Liver (tissue), 9 donors: ENCODE data around the gene KIF2B. TPM values are rescaled to one million over a fixed set of nuclear protein-coding genes. Genes with fewer than 3 reads are reported as not detected.

Experiments used
- DNase-seq: peaks from one replicate; pipeline ENCODE4 v3.0.0-alpha.2; 2017; ENCODE audit warnings: low spot score
- H3K27ac ChIP-seq, 2 donors: one replicate each; pipeline ENCODE4 v1.7.0; 2013; ENCODE audit warnings: inconsistent platforms in 2 of 2, low read length in 2 of 2, control low read depth in 1 of 2, low read depth in 1 of 2, mild to moderate bottlenecking in 1 of 2
- H3K27me3 ChIP-seq, 4 donors: one replicate each; pipeline versions ENCODE4 v1.6.1 to v1.7.0; 2013; ENCODE audit warnings: low read length in 3 of 4, inconsistent platforms in 1 of 4, mild to moderate bottlenecking in 1 of 4, moderate library complexity in 1 of 4; ENCODE audit not compliant: control insufficient read depth in 4 of 4, insufficient read depth in 4 of 4
- H3K36me3 ChIP-seq, 4 donors: one replicate each; pipeline versions ENCODE4 v1.6.1 to v1.7.0; 2013; ENCODE audit warnings: low read length in 3 of 4, mild to moderate bottlenecking in 3 of 4, low read depth in 1 of 4, moderate library complexity in 1 of 4; ENCODE audit not compliant: control insufficient read depth in 4 of 4, insufficient read depth in 3 of 4
- H3K4me1 ChIP-seq, 4 donors: one replicate each; pipeline versions ENCODE4 v1.6.1 to v1.7.0; 2013; ENCODE audit warnings: low read length in 3 of 4, mild to moderate bottlenecking in 3 of 4, moderate library complexity in 1 of 4; ENCODE audit not compliant: control insufficient read depth in 4 of 4, insufficient read depth in 4 of 4
- H3K4me3 ChIP-seq, 3 donors: one replicate each; pipeline versions ENCODE4 v1.6.1 to v1.7.0; 2013; ENCODE audit warnings: low read length in 3 of 3, control low read depth in 1 of 3, low read depth in 1 of 3, mild to moderate bottlenecking in 1 of 3
- H3K9ac ChIP-seq, 2 donors: one replicate each; pipeline ENCODE4 v1.7.0; 2013; ENCODE audit warnings: low read length in 2 of 2, mild to moderate bottlenecking in 2 of 2, moderate library complexity in 2 of 2, control low read depth in 1 of 2, low read depth in 1 of 2
- H3K9me3 ChIP-seq, 4 donors: one replicate each; pipeline versions ENCODE4 v1.6.1 to v1.7.0; 2013; ENCODE audit warnings: low read length in 3 of 4; ENCODE audit not compliant: control insufficient read depth in 4 of 4
- CTCF ChIP-seq: fragments of 150-350 bp; IDR thresholded peaks from 2 replicates; pipeline ENCODE4 v1.5.1; 2017; ENCODE audit warnings: improper control_type of control experiment, low read depth, low read length; ENCODE audit not compliant: missing input control
- EGR1 ChIP-seq, 2 donors: IDR thresholded peaks; 2 replicates each; pipeline ENCODE4 v1.6.1; 2016 to 2018; ENCODE audit warnings: antibody characterized with exemption in 2 of 2, low read depth in 2 of 2
- FOXA1 ChIP-seq: IDR thresholded peaks from 2 replicates; pipeline ENCODE4 v1.6.1; 2016; ENCODE audit warnings: antibody characterized with exemption
- FOXA2 ChIP-seq: IDR thresholded peaks from 2 replicates; pipeline ENCODE4 v1.6.1; 2016; ENCODE audit warnings: antibody characterized with exemption
- GABPA ChIP-seq, 2 donors: IDR thresholded peaks in 1 of 2; conservative IDR thresholded peaks in 1 of 2; 2 replicates each; pipeline ENCODE4 v1.6.1; 2016; ENCODE audit warnings: antibody characterized with exemption in 2 of 2, mild to moderate bottlenecking in 1 of 2, moderate library complexity in 1 of 2
- HNF4A ChIP-seq, 2 donors: conservative IDR thresholded peaks; 2 replicates each; pipeline ENCODE4 v1.6.1; 2016; ENCODE audit warnings: antibody characterized with exemption in 2 of 2, mild to moderate bottlenecking in 2 of 2
- HNF4G ChIP-seq: IDR thresholded peaks from 2 replicates; pipeline ENCODE4 v1.6.1; 2016; ENCODE audit warnings: antibody characterized with exemption
- JUND ChIP-seq, 2 donors: IDR thresholded peaks; 2 replicates each; pipeline ENCODE4 v1.6.1; 2016; ENCODE audit warnings: antibody characterized with exemption in 2 of 2
- MAX ChIP-seq: IDR thresholded peaks from 2 replicates; pipeline ENCODE4 v1.6.1; 2016; ENCODE audit warnings: antibody characterized with exemption
- NR2F2 ChIP-seq: IDR thresholded peaks from 2 replicates; pipeline ENCODE4 v1.6.1; 2016; ENCODE audit warnings: antibody characterized with exemption
- RAD21 ChIP-seq, 2 donors: IDR thresholded peaks; 2 replicates each; pipeline ENCODE4 v1.6.1; 2016; ENCODE audit warnings: antibody characterized with exemption in 2 of 2, mild to moderate bottlenecking in 2 of 2
- RXRA ChIP-seq, 2 donors: IDR thresholded peaks; 2 replicates each; pipeline ENCODE4 v1.6.1; 2017 to 2018; ENCODE audit warnings: antibody characterized with exemption in 2 of 2, mild to moderate bottlenecking in 1 of 2
- SP1 ChIP-seq: IDR thresholded peaks from 2 replicates; pipeline ENCODE4 v1.6.1; 2018; ENCODE audit warnings: antibody characterized with exemption, mild to moderate bottlenecking
- TAF1 ChIP-seq: conservative IDR thresholded peaks from 2 replicates; pipeline ENCODE4 v1.6.1; 2016; ENCODE audit warnings: antibody characterized with exemption, mild to moderate bottlenecking
- YY1 ChIP-seq: IDR thresholded peaks from 2 replicates; pipeline ENCODE4 v1.6.1; 2016; ENCODE audit warnings: antibody characterized with exemption, mild to moderate bottlenecking
- ZBTB33 ChIP-seq: IDR thresholded peaks from 2 replicates; pipeline ENCODE4 v1.6.1; 2016; ENCODE audit warnings: antibody characterized with exemption
- whole genome bisulfite sequencing: extraction: QIAGEN DNeasy Blood & Tissue Kit; methylation state at CpG from one replicate; pipeline ENCODE4 v1.1.7; 2013; 5-methylcytosine and 5-hydroxymethylcytosine counted together
- polyA plus RNA-seq, 2 donors: library from polyadenylated mRNA; stranded (reverse) in 1 of 2; unstranded in 1 of 2; fragments of 200-250 nt in 1 of 2; fragments of >200 nt in 1 of 2; fragmentation: Nextera tagmentation in 1 of 2; extraction: Ambion mirVana in 1 of 2; gene quantifications; one replicate each; pipeline versions ENCODE4 v1.2.1 to v1.2.3, GENCODE V29; 2013 to 2015
- total RNA-seq, 2 donors: library from RNA; depleted of rRNA; stranded (reverse); fragments of >200 nt; gene quantifications; one replicate each; pipeline ENCODE4 v1.2.3, GENCODE V29; 2014
- TF ChIP-seq, protein P1 (sequence below): IDR thresholded peaks from 2 replicates; pipeline ENCODE4 v1.6.1; 2016; ENCODE audit warnings: antibody characterized with exemption, mild to moderate bottlenecking
- TF ChIP-seq, protein P2 (sequence below): IDR thresholded peaks from 2 replicates; pipeline ENCODE4 v1.6.1; 2016; ENCODE audit warnings: antibody characterized with exemption
- donor health status: healthy.
- donor health status: healthy.
- donor health status: healthy.
- donor health status: healthy.
- donor health status: healthy.

Gene KIF2B
- total and polyA plus RNA-seq, 4 donors = not detected

DNA sequence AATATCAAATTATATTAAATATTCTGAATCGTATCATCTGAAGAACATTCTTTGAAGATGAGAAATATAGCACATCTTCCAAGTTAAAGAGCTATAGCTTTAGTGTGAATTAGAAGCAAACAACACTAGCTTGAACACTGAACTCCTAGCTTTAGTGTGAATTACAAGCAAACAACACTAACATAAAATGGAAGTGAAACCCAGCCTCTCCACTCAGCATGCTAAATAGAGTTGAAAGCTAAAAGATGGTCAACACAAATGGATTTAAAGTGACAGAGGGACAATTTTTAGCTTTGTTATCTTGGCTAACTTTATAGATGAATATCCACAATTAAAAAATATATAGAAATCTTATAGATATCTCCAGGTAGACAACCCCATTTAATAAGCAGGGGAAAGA lies 4.5 kb upstream of the KIF2B start:
- no peak for DNase-seq
- Histone ChIP-seq H3K27ac (no peak overlapping the region), H3K9ac (no peak overlapping the region), H3K9me3 (no peaks in the 10 kb centered on the region), H3K36me3 (no peaks in the 10 kb centered on the region), H3K4me1 (no peaks in the 10 kb centered on the region), H3K27me3 (peaks cover 0 to 4% (median 0%) of the 10 kb centered on the region in 4 donors), H3K4me3 (no peak overlapping the region)
- no peak for TF ChIP-seq SP1
- TF ChIP-seq, protein P1, sequence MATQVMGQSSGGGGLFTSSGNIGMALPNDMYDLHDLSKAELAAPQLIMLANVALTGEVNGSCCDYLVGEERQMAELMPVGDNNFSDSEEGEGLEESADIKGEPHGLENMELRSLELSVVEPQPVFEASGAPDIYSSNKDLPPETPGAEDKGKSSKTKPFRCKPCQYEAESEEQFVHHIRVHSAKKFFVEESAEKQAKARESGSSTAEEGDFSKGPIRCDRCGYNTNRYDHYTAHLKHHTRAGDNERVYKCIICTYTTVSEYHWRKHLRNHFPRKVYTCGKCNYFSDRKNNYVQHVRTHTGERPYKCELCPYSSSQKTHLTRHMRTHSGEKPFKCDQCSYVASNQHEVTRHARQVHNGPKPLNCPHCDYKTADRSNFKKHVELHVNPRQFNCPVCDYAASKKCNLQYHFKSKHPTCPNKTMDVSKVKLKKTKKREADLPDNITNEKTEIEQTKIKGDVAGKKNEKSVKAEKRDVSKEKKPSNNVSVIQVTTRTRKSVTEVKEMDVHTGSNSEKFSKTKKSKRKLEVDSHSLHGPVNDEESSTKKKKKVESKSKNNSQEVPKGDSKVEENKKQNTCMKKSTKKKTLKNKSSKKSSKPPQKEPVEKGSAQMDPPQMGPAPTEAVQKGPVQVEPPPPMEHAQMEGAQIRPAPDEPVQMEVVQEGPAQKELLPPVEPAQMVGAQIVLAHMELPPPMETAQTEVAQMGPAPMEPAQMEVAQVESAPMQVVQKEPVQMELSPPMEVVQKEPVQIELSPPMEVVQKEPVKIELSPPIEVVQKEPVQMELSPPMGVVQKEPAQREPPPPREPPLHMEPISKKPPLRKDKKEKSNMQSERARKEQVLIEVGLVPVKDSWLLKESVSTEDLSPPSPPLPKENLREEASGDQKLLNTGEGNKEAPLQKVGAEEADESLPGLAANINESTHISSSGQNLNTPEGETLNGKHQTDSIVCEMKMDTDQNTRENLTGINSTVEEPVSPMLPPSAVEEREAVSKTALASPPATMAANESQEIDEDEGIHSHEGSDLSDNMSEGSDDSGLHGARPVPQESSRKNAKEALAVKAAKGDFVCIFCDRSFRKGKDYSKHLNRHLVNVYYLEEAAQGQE = no peak
- no peak for TF ChIP-seq ZBTB33
- no peak for TF ChIP-seq FOXA2
- no peak for TF ChIP-seq YY1
- TF ChIP-seq RAD21 (IDR thresholded peaks at IDR 0.05) = no peak
- TF ChIP-seq HNF4G = no peak
- TF ChIP-seq HNF4A (conservative IDR thresholded peaks at IDR 0.05) = no peak
- no peak for TF ChIP-seq TAF1
- TF ChIP-seq, protein P2, sequence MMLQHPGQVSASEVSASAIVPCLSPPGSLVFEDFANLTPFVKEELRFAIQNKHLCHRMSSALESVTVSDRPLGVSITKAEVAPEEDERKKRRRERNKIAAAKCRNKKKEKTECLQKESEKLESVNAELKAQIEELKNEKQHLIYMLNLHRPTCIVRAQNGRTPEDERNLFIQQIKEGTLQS = no peak
- no peak for TF ChIP-seq JUND (IDR thresholded peaks at IDR 0.05)
- TF ChIP-seq NR2F2 = no peak
- no peak for TF ChIP-seq CTCF
- TF ChIP-seq EGR1 (IDR thresholded peaks at IDR 0.05; ENCODE audit: low read depth in 2 of 2) = no peak
- no peak for TF ChIP-seq FOXA1
- no peak for TF ChIP-seq MAX
- no peak for TF ChIP-seq GABPA (IDR thresholded peaks at IDR 0.05 in 1 of 2, conservative IDR thresholded peaks at IDR 0.05 in 1 of 2)
- no peak for TF ChIP-seq RXRA (IDR thresholded peaks at IDR 0.05)
- WGBS = 65% methylated on average over 1 of the region's 1 CpG
